Gastroesophageal sphincter (tissue), 3 donors: ENCODE data around the gene BTG1.

Experiments
- POLR2A ChIP-seq, 2 donors: fragments of 450-650 bp; IDR thresholded peaks; one replicate each; pipeline ENCODE4 v1.6.1; 2017; ENCODE audit warnings: antibody characterized with exemption in 2 of 2, mild to moderate bottlenecking in 2 of 2, moderate library complexity in 1 of 2
- TF ChIP-seq, protein P1 (sequence below), 4 experiments: fragments of 200-600 bp in 2 of 4; fragments of 450-650 bp in 2 of 4; sonication (generic) in 1 of 4; IDR thresholded peaks; one replicate each; pipeline ENCODE4 v1.5.1; 2017 to 2019; ENCODE audit warnings: antibody characterized with exemption in 4 of 4, mild to moderate bottlenecking in 2 of 4, moderate library complexity in 2 of 4

DNA sequence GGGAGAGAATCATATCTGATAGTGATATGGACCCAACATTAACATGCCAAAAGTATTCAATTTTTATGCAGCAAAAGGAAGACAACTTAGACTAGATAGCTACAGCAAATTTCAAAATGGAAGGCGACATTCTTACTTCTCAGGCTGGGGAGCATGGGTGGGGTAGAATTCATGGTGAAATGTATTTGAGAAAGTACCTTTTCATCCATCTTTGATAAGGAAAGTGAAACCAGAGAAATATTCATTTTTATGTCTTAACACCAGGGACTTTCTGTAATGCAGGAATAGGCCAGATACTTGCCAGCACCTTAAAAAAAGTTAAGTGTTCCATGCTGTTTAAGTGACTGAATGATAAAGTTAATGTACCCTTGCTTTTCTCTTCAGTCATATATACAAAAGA is 13.4 kb downstream of the BTG1 start:
- TF ChIP-seq, protein P1, sequence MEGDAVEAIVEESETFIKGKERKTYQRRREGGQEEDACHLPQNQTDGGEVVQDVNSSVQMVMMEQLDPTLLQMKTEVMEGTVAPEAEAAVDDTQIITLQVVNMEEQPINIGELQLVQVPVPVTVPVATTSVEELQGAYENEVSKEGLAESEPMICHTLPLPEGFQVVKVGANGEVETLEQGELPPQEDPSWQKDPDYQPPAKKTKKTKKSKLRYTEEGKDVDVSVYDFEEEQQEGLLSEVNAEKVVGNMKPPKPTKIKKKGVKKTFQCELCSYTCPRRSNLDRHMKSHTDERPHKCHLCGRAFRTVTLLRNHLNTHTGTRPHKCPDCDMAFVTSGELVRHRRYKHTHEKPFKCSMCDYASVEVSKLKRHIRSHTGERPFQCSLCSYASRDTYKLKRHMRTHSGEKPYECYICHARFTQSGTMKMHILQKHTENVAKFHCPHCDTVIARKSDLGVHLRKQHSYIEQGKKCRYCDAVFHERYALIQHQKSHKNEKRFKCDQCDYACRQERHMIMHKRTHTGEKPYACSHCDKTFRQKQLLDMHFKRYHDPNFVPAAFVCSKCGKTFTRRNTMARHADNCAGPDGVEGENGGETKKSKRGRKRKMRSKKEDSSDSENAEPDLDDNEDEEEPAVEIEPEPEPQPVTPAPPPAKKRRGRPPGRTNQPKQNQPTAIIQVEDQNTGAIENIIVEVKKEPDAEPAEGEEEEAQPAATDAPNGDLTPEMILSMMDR (IDR thresholded peaks at IDR 0.05): no peak
- TF ChIP-seq POLR2A (IDR thresholded peaks at IDR 0.05): no peak
